HG03060 (cell line): ENCODE measurements around the gene LRRC28.
A peak's percentile ranks its signal among the peaks of the same experiment; 100 is the strongest.
"Not testable (repeated sequence)": the region's sequence is repeated elsewhere in the genome, so short reads cannot be mapped to it uniquely, and the experiment has no call there.

ENCODE experiments used
- ATAC-seq: cut with Tn5 transposase; IDR thresholded peaks from one replicate; pipeline ENCODE4 v1.9.1; 2021; ENCODE audit warnings: low read depth, moderate number of reproducible peaks; ENCODE audit not compliant: unreplicated experiment

Gene LRRC28

DNA sequence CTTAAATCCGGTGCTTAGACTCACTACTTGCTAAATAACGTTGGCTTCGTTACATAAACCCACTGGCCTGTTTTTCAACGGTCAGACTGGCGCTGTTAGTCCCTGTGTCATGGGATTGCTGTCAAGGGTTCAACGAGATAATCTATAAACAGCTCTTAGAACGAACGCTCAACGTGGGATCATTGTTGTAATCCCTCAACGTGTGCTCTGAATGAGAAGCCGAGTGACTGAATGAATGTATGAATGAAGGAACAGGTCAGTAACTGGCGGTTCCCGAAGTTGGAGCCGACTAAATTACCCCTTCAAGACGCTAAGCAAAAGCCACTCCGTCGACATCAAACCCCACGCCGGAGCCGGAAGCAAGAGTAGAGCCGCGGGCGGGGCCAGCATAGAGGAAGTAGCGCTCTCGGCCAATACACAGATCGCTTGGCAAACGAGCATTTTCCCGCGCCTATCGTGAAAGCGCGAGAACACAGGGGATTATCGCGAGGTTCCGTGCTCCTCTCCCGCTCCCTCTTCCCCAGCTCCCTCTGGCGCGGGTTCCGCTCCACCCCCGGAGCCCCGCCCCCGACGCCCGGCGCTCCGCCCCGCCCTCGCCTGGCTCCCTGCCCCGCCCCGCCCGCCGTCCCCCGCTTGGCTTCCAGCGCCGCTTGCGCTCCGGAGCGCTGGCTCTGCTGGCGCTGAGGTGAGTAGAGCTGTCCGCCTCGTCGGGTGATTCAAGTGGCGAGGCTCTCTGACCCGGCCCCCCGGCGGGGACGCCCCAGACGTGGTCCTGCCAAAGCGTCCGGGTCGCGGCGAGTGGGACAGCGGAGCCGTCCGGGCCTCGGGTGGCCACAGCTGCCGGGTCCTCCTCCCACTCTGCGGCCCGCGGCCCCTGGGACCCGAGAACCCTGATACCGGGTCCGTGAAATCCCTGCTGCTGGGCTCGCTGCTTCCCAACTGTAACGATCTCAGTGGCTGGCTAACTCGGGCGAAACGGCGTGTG is at the start of gene LRRC28:
LRRC28 (plus strand) TSS at position 625 of the 985 bp plus-strand sequence. CDS start 4,477 bp downstream, outside the sequence.
- ATAC-seq: peak; percentile 98

DNA sequence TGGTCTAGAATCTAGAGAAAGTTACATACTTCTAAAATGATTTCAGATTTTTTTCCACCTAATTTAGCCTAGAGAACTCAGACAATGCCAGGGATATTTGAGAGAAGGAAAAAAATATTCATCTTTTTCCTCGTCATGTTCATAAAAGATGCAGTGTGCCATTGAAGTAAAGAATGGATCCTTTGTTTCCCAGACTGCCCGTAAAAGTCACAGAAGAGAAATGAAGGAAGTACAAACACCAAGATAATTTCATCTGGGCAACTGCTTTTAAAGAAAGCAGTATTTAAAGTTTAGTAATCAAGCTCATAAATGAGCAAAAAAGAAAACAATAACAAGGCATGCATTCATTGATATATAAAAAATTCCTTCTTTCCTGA is 49.1 kb upstream of the LRRC28 start:
- no peak for ATAC-seq

DNA sequence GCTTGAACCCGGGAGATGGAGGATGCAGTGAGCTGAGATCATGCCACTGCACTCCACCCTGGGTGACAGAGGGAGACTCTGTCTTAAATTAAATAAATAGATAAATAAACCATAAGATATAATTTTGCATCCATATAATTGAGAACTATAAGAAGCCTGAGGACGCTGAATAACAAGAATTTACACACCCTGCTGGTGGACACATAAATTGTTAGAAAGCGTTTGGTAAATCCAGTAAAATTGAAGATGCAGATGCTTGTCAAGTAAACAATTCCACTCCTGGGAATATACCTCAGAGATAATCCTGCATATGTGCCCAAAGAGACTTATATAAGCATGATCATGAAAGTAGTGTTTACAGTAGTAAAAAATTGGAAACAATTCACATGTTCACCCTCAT is 43.6 kb upstream of the LRRC28 start:
- no peak for ATAC-seq

DNA sequence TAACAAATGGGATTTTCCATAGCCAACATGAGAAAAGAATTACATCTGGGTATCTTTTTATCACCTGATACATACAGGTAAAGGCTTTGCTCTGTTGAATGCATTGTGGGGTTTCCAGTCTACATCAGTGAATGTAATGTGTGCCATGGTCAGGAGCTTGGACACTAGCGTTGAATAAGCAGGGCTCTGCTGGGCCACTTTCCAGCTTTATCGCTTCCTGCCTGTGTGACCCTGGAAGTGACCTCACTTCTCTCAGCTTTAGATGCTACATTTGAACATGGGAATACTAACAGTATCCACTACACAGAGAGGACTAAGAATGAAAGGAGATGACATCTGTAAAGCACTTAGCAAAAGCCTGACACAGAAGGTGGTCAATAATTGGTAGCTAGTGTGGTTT is 42.0 kb upstream of the LRRC28 start:
- no peak for ATAC-seq

DNA sequence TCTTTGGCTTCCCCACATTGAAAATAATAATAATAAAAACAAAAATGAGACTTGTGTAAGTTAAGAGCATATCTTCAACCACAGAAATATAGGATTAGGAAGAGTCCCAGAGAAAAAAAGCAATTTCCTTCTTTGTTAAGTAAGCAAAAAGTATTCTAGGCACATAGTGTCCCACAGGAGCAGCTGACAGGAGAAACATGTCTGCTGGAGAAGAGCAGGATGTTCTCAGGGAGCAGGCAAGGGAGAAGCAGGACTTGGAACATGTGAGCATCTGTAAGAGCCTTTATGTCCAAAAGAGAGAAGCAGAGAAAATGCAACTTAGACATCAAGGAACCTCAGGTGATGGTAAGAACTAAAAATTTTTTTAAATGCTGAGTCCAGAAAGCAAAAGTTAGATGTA is 40.9 kb upstream of the LRRC28 start:
- ATAC-seq: no peak

DNA sequence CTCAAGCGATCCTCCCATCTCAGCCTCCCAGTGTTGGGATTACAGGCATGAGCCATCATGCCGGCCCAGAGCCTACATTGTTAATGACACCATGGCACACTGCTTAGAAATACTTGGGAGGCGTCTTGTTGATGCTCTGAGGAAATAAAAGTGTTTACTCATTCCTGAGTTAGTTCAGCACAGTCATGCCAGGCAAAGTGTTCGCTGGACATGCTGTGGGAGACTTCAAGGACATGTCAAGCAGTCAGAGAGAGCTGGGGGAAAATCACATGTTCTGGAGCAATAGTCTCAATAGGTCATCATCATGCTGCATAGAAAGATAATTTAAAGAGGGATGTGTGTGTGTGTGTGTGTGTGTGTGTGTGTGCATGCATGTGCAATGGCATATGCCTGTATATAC is 39.4 kb upstream of the LRRC28 start:
- ATAC-seq: no peak

DNA sequence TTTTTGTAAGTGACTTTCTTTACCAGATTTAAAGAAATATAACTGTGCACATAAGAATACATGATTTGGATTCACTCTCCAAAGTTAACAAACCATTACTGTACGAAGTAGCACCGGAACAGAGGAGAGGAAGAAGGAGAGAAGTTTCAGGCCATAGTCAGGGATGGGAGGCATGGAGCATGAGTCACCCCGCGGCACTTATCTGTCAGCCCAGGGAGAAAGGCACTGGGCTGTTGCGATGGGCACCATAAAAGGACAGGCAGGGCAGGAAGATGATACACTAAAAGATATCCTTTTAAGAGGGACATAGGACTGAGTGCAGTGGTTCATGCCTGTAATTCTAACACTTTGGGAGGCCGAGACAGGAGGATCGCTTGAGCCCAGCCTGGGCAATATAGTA is 38.9 kb upstream of the LRRC28 start:
- ATAC-seq: no peak

DNA sequence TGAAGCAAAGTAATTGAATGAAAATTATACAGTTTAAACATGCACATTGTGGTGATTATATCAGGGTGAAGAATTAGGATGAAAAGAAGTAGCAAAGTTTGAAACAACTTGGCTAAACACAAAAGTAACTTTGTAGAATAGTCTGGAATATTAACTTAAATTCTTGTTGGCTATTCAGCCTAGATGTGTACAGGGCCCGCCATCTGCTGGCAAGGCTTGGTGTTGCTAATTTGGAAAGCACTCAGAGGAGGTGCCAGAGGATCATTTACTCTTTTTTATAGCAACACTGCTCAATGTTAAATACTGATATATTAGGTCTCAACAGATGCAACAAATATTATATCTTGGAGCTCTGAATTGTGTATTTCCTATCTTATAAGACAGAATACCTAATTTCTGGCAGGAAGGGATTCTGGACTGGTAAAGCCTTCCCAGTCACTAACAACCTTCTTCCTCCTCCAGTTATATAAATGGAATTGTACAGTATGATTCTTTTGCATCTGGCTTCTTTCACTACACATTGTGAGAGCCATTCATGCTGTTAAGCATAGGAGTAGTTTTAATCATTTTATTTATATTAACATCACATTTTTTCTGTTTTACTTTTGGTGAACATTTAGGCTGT is 38.0 kb upstream of the LRRC28 start:
- ATAC-seq: no peak

DNA sequence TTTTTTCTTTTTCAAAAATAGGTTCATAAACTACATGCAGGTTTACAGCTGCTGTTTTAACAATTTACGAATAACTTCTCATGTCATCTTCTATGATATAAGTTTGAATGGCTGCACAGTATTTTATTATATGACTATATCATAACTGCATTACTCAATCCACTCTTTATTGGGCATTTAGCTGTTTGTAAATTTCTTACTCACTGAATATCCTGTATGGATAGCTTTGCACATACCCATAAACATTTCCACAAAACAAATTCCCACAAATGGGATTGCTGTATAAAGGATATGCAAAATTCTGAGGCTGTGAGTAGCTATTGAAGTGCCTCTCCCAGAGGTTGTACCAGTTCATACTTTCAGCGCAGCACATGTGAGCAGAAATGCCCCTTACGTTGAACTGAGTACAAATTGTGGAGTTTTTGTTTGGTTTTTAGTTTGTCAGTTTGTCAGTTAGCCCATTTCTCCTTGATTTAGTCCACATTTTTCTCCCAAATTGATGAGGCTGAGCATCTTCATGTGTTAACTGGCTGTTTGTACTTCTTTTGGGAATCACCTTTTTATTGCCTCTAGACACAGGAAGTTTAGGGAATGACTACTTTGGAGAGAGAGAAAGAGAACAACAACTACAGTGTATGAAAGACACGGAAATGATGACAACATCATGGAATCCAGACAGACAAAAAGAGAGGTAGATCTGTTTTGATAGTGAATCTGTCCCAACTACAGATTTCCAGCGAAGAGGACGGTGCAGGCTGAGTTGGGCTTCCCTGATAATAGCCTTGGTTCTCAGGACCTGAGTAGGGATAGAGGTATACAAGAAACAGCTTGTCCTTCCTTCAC is 26.7 kb upstream of the LRRC28 start:
- ATAC-seq: no peak

DNA sequence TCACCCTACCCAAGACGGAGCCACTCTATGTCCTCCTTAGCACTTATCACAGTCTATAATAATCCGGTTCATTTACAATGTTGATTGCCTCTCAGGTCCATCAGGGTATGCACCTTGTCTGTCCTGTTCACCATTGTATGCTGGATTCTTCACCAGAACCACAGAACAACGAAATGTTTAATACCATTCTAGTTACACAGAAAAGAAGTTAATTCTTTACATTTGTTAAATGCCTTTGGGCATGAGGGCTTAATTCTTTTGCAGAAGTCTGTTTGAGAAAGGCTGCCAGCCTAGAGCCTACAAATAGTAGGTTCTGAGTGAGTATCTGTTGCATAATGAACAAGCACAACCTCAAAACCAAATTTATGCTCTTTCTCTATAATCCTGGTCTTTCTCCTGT is 24.5 kb upstream of the LRRC28 start:
- no peak for ATAC-seq

DNA sequence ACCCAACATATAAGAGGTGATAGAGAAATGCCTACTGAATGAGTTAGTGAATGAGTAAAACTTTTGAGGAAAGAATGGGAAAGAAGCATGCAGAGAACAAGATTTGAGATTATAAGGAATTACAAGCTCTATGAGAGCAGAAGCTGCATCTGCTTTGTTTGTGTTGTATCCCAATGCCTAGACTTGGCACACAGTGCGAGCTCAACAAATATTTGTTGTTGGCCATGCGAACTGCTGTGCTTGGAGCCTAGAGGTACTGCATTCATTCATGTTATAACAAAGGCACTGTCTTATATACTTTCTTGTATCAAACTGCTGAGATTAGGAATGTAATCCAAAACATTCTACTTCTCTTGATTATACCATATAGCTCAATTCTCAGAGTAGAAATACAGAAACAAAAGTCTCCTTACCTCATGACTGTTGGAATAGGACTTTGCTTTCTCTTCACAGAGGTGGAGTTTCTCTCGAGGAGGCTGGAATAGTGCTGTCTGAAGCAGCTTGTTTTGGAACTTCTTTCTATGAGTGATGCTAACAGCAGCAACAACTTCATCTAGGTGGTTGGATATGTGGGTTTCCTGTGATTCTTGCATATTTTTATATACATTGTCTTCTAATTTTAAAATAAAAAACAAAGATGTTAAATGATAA is 23.0 kb upstream of the LRRC28 start:
- ATAC-seq: no peak

DNA sequence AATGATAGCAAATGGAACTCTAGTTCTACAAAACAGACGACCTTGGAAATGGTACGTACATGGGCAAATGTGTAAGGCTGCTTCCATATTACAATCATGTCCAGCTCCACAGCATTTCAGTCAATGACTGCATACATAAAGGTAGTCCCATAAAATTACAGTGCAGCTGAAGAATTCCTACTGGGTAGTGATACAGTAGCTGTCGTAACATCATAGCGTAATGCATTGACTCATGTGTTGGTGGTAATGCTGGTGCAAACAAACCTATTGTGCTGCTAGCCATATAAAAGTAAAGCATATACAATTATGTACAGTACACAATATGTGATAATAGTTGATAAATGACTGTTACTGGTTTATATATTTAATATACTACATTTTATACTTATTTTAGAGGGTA is 20.4 kb upstream of the LRRC28 start:
- ATAC-seq: no peak

DNA sequence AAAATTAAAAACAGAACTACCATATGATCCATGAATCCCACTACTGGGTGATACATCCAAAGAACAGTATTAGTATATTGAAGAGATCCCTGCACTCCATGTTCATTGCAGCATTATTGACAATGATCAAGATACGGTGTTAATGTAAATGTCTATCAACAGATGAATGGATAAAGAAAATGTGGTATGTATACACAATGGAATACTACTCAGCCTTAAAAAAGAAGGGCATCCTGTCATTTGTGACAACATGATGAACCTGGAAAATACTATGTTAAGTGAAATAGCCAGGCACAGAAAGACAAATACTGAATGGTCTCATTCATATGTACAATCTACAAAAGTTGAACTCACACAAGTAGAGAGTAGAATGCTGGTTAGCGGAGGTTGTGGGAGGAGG is 18.5 kb upstream of the LRRC28 start:
- ATAC-seq: no peak

DNA sequence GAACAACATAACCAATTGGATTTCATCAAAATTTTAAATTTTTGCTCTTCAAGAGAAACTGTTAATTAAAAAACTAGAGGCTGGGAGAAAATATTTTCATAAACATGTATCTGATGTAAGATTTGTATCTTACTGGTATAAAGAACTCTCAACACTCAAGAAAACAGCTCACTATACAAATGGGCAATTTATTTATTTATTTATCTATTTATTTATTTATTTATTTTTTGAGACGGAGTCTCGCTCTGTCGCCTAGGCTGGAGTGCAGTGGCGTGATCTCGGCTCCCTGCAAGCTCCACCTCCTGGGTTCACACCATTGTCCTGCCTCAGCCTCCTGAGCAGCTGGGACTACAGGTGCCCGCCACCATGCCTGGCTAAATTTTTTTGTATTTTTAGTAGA is 17.1 kb upstream of the LRRC28 start:
- not testable (repeated sequence) for ATAC-seq

DNA sequence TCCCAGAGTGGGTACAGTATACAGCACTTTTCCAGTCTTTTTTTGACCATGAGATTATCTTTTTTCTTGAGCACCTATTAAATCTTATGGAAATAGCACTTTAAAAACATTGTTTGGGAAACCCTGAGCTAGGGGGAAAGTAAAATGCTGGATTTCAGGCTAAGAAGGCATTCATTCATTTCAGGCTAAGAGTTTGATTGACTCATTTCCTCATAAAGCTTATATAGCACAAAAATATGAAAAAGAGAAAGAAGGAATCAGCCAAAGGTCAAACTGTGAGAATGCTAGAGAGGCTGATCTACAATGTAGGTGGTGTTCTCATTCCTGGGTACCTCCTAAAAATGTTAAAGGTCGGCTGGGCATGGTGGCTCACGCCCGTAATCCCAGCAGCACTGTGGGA is 12.4 kb upstream of the LRRC28 start:
- no peak for ATAC-seq

DNA sequence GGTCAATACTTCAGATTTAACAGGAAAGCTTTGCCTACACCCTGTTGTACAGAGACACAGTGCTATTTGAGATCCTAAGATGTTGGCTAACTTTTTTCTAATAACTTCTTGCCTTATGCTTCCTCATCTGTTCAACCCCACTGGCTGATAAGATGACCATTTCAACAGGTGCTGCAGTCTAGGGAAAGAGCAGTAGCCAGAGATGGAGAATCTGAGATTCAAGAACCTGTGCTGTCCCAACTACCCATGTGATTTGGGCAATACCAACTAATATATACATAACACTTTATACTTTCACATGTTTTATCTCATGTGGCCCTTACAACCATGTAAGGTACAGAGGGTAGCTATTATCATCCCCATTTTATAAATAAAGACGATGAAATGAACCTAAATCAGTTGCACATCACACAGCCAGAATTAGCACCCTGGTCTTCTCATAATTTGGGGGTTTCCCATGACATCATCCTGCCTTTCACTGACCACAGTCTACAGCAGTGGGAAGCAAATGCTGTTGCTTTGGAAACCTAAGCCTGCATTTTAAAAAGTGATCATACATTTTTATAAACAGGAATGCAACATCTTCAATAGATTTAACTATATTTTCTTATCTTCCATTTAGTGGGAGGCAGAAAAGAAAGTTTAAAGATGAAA is 11.6 kb upstream of the LRRC28 start:
- ATAC-seq: peak; percentile 82

DNA sequence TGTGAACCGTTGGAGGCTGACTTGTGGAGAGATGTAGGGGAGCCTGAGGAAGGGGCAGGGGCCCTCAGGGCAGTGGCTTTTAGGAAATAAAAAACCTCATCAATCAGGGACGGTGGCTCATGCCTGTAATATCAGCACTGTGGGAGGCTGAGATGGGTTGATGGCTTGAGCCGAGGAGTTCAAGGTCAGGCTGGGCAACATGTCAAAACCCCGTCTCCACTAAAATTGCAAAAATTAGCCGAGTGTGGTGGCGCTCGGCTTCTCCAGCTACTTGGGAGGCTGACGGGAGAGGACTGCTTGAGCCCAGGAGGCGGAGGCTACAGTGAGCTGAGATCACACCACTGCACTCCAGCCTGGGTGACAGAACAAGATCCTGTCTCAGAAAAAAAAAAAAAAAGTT is 9.5 kb upstream of the LRRC28 start:
- no peak for ATAC-seq

DNA sequence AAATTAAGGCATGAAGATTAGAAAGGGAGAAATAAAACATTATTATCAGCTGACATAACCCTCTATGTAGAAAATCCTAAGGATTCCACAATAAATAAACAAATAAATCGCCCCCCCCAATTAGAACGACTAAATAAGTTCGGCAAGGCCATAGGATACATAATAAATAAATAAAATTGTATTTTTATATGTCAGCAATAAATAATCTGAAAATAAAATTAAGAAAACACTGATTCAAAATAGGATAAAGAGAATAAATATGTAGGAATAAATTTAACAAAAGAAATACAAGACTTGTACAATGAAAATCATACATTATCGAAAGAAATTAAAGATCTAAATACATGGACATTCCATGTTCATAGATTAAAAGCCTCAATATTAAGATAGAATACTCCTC is 7.0 kb upstream of the LRRC28 start:
- ATAC-seq: no peak

DNA sequence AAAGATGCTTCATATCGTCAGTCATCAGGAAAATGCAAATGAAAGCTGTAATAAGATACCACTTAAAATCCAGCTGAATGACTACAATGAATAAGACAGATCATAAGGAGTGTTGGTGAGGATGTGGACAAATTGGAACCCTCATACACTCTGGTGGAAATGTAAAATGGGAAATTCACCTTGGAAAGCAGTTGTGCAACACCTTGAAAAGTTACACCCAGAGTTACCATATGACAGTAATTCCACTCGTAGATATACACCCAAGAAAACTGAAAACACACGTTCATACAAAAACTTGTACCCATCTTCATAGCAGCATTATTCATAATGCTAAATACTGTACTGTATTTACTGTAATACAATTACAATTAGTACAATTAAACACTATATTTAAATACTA is 4.2 kb upstream of the LRRC28 start:
- ATAC-seq: no peak
